Measurements from ENCODE around the gene GCC1.

The GCC1 gene

GRCh38 chr7:127618042-127618441 lies 32.6 kb upstream of the GCC1 start, which contains the start of gene PAX4:
Gene PAX4, minus strand, starts transcription at chr7:127618142. Its CDS starts 2,214 bp downstream, at chr7:127615928.
- H3K4me1 ChIP-seq (ENCODE audit: insufficient read depth, poor library complexity, severe bottlenecking): no peaks in the 10 kb centered on the region
- no peak within 1 kb of the TSS for H3K27ac ChIP-seq (ENCODE audit: poor library complexity, severe bottlenecking)
- H3K9me3 ChIP-seq (ENCODE audit: severe bottlenecking): no peaks in the 10 kb centered on the region
- no peak for ATAC-seq (ENCODE audit: low read depth)
- H3K4me3 ChIP-seq (ENCODE audit: severe bottlenecking): no peak within 1 kb of the TSS
- no peaks in the 10 kb centered on the region for H3K36me3 ChIP-seq (ENCODE audit: low read depth)
- peaks cover 66% of the 10 kb centered on the region for H3K27me3 ChIP-seq (ENCODE audit: insufficient read depth, poor library complexity, severe bottlenecking)
- no peak for DNase-seq (ENCODE audit: low spot score)
- TF ChIP-seq CTCF (IDR thresholded peaks at IDR 0.05; ENCODE audit: poor library complexity, severe bottlenecking): no peak

- Histone ChIP-seq H3K9me3 (ENCODE audit: severe bottlenecking) (no peaks in the 10 kb centered on the region), H3K27me3 (ENCODE audit: insufficient read depth, poor library complexity, severe bottlenecking) (peaks cover 63% of the 10 kb centered on the region)
- no peak for TF ChIP-seq CTCF (IDR thresholded peaks at IDR 0.05; ENCODE audit: poor library complexity, severe bottlenecking)
Measured at GRCh38 chr7:127616724-127617123, 31.3 kb upstream of the GCC1 start.

GRCh38 chr7:127612263-127612662 lies 26.9 kb upstream of the GCC1 start:
- DNase-seq (ENCODE audit: low spot score) (no peak), ATAC-seq (ENCODE audit: low read depth) (no peak)
- H3K4me1 ChIP-seq (ENCODE audit: insufficient read depth, poor library complexity, severe bottlenecking): no peaks in the 10 kb centered on the region
- H3K27me3 ChIP-seq (ENCODE audit: insufficient read depth, poor library complexity, severe bottlenecking): peaks cover 24% of the 10 kb centered on the region
- H3K36me3 ChIP-seq (ENCODE audit: low read depth): no peaks in the 10 kb centered on the region
- no peak overlapping the region for H3K27ac ChIP-seq (ENCODE audit: poor library complexity, severe bottlenecking)
- no peak for TF ChIP-seq CTCF (IDR thresholded peaks at IDR 0.05; ENCODE audit: poor library complexity, severe bottlenecking)
- H3K9me3 ChIP-seq (ENCODE audit: severe bottlenecking): peaks cover 2% of the 10 kb centered on the region
- no peak overlapping the region for H3K4me3 ChIP-seq (ENCODE audit: severe bottlenecking)

More at GRCh38 chr7:127616724-127617123, 31.3 kb upstream of the GCC1 start:
- no peak overlapping the region for H3K4me3 ChIP-seq (ENCODE audit: severe bottlenecking)
- H3K27ac ChIP-seq (ENCODE audit: poor library complexity, severe bottlenecking): no peak overlapping the region
- DNase-seq (ENCODE audit: low spot score) (no peak), ATAC-seq (ENCODE audit: low read depth) (no peak)
- no peaks in the 10 kb centered on the region for H3K36me3 ChIP-seq (ENCODE audit: low read depth)
- H3K4me1 ChIP-seq (ENCODE audit: insufficient read depth, poor library complexity, severe bottlenecking): no peaks in the 10 kb centered on the region

GRCh38 chr7:127609297-127609696 lies 23.9 kb upstream of the GCC1 start:
- H3K27me3 ChIP-seq (ENCODE audit: insufficient read depth, poor library complexity, severe bottlenecking): no peaks in the 10 kb centered on the region
- DNase-seq (ENCODE audit: low spot score): no peak
- H3K4me3 ChIP-seq (ENCODE audit: severe bottlenecking): no peak overlapping the region
- no peaks in the 10 kb centered on the region for H3K4me1 ChIP-seq (ENCODE audit: insufficient read depth, poor library complexity, severe bottlenecking)
- peaks cover 2% of the 10 kb centered on the region for H3K9me3 ChIP-seq (ENCODE audit: severe bottlenecking)
- no peak overlapping the region for H3K27ac ChIP-seq (ENCODE audit: poor library complexity, severe bottlenecking)
- no peak for ATAC-seq (ENCODE audit: low read depth)
- TF ChIP-seq CTCF (IDR thresholded peaks at IDR 0.05; ENCODE audit: poor library complexity, severe bottlenecking): no peak
- H3K36me3 ChIP-seq (ENCODE audit: low read depth): no peaks in the 10 kb centered on the region

GRCh38 chr7:127608446-127608845 lies 23.1 kb upstream of the GCC1 start:
- Histone ChIP-seq H3K27me3 (ENCODE audit: insufficient read depth, poor library complexity, severe bottlenecking) (no peaks in the 10 kb centered on the region), H3K4me3 (ENCODE audit: severe bottlenecking) (no peak overlapping the region), H3K4me1 (ENCODE audit: insufficient read depth, poor library complexity, severe bottlenecking) (no peaks in the 10 kb centered on the region), H3K27ac (ENCODE audit: poor library complexity, severe bottlenecking) (no peak overlapping the region), H3K9me3 (ENCODE audit: severe bottlenecking) (peaks cover 2% of the 10 kb centered on the region), H3K36me3 (ENCODE audit: low read depth) (no peaks in the 10 kb centered on the region)
- DNase-seq (ENCODE audit: low spot score) (no peak), ATAC-seq (ENCODE audit: low read depth) (no peak)
- TF ChIP-seq CTCF (IDR thresholded peaks at IDR 0.05; ENCODE audit: poor library complexity, severe bottlenecking): no peak
